HG02852 (cell line): ENCODE data around the gene COL9A1.

ENCODE experiments used
- ATAC-seq: cut with Tn5 transposase; IDR thresholded peaks from one replicate; pipeline ENCODE4 v1.9.1; 2021; ENCODE audit warnings: mild to moderate bottlenecking, moderate library complexity; ENCODE audit not compliant: unreplicated experiment

COL9A1 gene

DNA sequence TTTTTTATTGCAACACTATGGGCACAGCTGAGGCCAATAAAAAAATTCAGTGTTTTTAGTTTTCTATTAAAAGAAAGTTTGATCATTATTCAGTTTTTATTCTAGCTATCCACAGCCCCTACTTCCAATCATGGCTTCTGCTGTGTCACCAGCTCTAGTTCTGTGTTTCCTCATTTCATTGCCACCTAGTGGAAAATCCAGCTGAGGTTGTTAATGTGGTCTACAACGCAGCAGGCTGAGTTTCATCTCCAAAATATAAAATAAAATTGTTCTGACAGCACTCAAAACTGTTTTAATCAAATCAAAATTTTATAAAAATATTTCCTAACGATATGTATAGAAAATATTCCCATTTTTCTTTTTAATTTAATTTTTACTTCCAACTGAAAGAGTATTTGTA is 13.6 kb downstream of the COL9A1 start:
- no peak for ATAC-seq

- no peak for ATAC-seq
These were observed 16.0 kb downstream of the COL9A1 start for GRCh38 chr6:70286905-70287304.

DNA sequence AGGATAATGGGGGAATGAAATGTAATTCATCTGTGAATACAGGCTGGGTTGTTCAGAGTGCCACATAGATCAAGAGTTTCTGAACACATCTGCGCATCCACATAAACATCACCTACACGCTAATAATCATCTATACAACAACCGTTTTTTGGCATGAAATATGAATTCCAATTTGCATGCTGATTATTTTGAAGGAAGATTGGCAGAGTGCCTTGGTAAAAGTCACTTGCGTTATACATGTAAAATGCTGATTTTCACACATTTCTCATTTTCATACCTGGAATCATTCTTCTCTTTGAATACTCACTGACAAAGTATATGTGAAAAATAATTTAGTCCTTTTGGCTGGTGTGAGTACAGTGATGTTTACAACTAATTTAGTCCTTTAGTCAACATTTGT is 17.7 kb downstream of the COL9A1 start:
- no peak for ATAC-seq

GRCh38 chr6:70282919-70283461 is 19.9 kb downstream of the COL9A1 start:
- no peak for ATAC-seq

DNA sequence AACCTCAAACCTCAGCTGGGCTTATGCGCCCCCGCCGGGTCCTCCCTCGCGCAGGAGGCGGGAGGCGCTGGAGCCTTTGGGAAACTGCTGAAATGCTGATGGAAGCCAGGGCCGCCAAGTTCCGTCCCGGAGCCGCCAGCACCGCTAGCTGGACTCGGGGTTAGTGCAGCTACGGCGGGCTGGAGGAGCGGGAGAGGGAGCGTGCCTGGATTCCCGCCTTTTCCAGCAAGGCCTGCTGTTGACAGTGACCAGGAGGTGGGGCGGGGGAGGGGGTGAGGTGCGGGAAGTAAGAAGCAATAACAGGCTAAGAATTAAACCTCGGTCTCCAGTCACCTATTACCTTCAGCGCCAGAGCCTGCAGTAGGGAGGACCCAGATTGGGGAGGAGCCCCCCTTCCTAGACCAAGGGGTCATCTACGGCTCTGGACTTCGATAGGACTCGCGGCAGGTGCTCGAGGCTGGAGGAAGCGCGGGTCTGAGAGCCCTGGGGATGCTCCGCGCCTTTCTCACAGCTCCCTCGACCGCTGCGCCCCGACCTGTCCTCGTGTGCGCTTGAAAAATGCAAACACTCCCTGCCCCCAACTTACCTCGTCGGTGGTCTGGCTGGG is 20.5 kb downstream of the COL9A1 start:
- ATAC-seq: no peak

- no peak for ATAC-seq
These were observed 21.0 kb downstream of the COL9A1 start for GRCh38 chr6:70281923-70282311.

GRCh38 chr6:70280400-70280853 is 22.5 kb downstream of the COL9A1 start:
- ATAC-seq: no peak

GRCh38 chr6:70277470-70277869 is 25.4 kb downstream of the COL9A1 start:
- no peak for ATAC-seq

DNA sequence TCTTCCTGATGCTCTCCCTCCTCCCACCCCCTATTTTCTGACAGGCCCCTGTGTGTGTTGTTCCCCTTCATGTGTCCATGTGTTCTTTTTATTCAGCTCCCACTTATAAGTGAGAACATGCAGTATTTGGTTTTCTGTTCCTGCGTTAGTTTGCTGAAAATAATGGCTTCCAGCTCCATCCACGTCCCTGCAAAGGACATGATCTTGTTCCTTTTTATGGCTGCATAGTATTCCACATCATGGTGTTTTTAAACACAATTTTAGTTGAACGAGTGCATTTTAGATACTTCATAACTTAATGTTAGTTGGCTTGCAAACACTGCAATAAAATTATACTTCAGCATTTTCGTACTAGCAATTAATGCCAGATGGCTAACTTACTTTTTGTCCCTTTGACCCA is 28.5 kb downstream of the COL9A1 start:
- no peak for ATAC-seq

GRCh38 chr6:70272071-70272470 is 30.8 kb downstream of the COL9A1 start:
- ATAC-seq: no peak

DNA sequence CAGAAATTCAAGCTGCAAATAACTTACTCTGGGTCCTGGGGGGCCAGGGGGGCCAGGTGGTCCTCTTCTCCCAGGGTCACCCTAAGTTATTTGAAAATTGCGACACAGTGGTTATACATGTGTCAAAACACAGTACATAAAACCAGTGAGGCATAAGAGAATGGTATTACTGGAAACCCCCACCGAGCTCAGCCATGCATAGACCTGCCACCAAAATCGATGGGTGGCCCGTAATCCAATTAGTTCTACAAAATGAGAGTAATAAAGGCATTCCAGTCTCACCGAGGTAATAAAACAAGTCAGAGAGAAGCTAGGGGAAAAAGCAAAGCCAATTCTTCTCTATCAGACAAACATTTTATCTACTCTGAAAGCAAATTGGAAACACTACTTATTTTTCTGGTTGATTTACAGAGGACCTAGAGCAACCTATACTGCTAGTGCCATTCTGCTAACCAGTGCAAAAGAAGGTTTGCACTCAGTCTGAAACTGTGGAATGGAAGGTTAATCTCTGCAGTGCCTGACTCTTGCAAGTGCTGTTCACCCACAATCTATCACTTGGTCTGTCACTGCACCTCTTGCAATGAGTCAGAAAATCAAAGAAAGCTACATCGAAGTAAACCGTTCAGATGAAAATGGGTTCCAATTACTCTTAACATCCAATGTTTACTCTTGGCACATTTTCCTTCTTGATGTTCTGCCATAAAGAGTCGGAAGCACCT is 32.4 kb downstream of the COL9A1 start:
- no peak for ATAC-seq

- no peak for ATAC-seq
These were observed 36.7 kb downstream of the COL9A1 start for GRCh38 chr6:70266142-70266541.

GRCh38 chr6:70264306-70264705 is 38.6 kb downstream of the COL9A1 start:
- no peak for ATAC-seq

GRCh38 chr6:70258483-70258882 is 44.4 kb downstream of the COL9A1 start:
- ATAC-seq: no peak

- ATAC-seq: no peak
These were observed 45.1 kb downstream of the COL9A1 start for GRCh38 chr6:70257768-70258273.

- no peak for ATAC-seq
These were observed 48.1 kb downstream of the COL9A1 start for GRCh38 chr6:70254784-70255183.

DNA sequence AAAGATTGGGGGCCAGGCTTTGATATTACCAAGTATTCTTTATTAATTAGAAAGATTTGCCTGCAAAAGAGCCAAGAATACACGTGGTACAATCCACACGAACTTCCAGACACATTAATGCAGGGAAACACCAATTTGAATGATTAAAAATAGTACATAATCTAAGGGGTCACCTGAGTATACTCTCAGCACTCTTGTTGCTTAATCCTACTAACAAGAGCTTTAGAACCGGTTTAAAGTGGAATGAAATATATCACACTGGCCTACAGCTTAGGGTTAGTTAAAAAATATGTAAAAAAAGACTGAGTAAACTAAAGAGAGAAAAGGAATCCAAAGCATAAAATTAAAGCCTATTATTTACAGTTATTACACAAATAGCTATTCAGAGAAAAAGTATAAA is 49.0 kb downstream of the COL9A1 start:
- no peak for ATAC-seq

- ATAC-seq: no peak
These were observed 50.3 kb downstream of the COL9A1 start for GRCh38 chr6:70252604-70253003.

DNA sequence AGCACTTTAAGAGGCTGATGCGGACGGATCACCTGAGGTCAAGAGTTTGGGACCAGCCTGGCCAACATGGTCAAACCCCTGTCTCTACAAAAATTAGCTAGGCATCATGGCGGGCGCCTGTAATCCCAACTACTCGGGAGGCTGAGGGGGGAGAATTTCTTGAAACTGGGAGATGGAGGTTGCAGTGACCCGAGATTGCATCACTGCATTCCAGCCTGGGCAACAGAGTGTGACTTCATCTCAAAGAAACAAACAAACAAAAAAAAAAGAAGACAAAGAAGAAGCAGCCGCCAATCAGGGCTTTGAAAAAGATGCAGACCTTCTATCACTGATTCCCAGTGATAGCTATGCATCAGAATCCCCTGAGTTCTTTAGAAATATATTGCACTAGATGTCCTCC is 56.8 kb downstream of the COL9A1 start:
- ATAC-seq: no peak

GRCh38 chr6:70241991-70242420 is 60.9 kb downstream of the COL9A1 start:
- no peak for ATAC-seq

GRCh38 chr6:70241031-70241430 is 61.9 kb downstream of the COL9A1 start:
- no peak for ATAC-seq

- no peak for ATAC-seq
These were observed 66.5 kb downstream of the COL9A1 start for GRCh38 chr6:70236343-70236742.
